IPS-11a (cell line): ENCODE data around the gene TRIM69.
"Not testable (repeated sequence)": the region's sequence is repeated elsewhere in the genome, so short reads cannot be mapped to it uniquely, and the experiment has no call there.

ENCODE experiments used
- H3K4me3 ChIP-seq: one replicate; pipeline ENCODE4 v1.5.1; 2013; ENCODE audit warnings: low read depth, low read length, control low read depth

The TRIM69 gene

GRCh38 chr15:44715142-44715796 is 21.1 kb upstream of the TRIM69 start:
- no peak overlapping the region for H3K4me3 ChIP-seq

- H3K4me3 ChIP-seq: no peak overlapping the region
These were observed 20.5 kb upstream of the TRIM69 start for GRCh38 chr15:44715797-44716334.

DNA sequence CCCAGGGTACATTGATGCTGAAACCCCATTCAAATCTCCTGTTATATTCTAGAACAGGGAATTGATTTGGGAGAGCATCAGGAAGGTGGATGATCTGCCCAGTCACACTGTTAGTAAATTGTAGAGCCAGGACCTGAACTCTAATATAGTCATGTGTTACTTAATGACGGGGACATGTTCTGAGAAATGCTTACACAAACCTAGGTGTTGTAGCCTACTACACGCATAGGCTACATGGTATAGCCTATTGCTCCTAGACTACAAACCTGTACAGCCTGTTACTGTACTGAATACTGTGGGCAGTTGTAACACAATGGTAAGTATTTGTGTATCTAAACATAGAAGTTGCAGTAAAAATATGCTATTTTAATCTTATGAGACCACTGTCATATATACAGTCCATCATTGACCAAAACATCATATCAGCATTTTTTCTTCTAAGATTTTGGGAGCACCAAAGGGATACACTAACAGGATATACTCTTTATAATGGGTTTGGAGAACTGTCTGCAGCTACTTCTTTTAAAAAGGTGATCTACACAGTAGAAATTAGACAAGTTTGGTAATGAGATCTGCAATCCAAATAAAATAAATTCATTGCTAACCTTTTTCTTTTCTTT is 19.2 kb upstream of the TRIM69 start:
- no peak overlapping the region for H3K4me3 ChIP-seq

- no peak overlapping the region for H3K4me3 ChIP-seq
These were observed 18.0 kb upstream of the TRIM69 start for GRCh38 chr15:44718180-44718926.

- H3K4me3 ChIP-seq: no peak overlapping the region
These were observed 17.4 kb upstream of the TRIM69 start for GRCh38 chr15:44718927-44719292.

- no peak overlapping the region for H3K4me3 ChIP-seq
These were observed 16.9 kb upstream of the TRIM69 start for GRCh38 chr15:44719293-44719999.

DNA sequence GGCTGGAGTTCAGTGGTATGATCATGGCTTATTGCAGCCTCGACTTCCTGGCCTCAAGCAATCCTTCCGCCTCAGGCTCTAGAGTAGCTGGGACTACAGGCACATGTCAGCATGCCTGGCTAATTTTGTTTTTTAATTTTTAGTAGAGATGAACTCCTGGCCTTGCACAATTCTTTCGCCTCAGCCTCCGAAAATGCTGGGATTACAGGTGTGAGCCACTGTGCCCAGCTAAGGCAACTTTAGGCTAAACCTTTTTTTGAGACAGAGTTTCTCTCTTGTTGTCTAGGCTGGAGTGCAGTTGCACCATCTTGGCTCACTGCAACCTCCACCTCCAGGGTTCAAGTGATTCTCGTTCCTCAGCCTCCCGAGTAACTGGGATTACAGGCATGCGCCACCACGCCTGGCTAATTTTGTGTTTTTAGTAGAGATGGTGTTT is 16.3 kb upstream of the TRIM69 start:
- H3K4me3 ChIP-seq: not testable (repeated sequence)

- H3K4me3 ChIP-seq: no peak overlapping the region
These were observed 15.7 kb upstream of the TRIM69 start for GRCh38 chr15:44720460-44721176.

DNA sequence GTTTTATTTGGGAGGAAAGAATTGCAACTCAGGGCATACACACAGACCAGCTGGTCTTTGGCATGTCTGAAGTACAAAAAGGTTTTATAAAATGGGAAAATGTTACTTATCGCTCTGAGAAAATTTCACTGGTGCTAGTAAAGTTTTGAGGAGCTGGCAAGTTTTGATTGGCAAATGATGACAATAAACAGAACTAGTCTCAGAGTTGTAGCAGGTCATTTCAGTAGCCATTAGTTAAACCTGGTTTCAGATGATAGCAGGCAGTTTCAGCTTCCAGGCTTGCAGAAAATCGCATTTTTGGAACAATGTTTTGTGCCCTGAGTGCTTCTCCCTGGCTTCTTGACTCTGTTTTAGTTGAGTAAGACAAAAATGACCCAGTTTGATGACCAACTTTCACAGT is 14.3 kb upstream of the TRIM69 start:
- H3K4me3 ChIP-seq: no peak overlapping the region

DNA sequence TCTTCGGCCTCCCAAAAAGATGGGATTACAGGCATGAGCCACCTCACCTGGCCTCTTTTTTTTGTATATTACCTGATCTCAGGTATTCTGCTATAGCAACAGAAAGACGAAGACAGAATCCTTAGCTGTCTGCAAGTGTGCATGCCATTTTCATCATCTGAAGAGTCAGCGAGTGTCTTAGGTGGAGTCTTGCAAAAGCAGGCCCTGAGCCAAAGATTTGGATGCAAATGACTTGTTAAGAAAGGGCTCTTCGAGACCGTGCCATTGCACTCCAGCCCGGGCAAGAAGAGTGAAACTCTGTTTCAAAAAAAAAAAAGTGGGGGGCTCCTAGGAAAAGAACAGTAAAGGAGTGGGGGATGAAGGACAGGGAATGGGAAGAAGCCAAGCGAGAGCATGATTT is 10.2 kb upstream of the TRIM69 start:
- no peak overlapping the region for H3K4me3 ChIP-seq

GRCh38 chr15:44726568-44727484 is 9.5 kb upstream of the TRIM69 start:
- H3K4me3 ChIP-seq: no peak overlapping the region

DNA sequence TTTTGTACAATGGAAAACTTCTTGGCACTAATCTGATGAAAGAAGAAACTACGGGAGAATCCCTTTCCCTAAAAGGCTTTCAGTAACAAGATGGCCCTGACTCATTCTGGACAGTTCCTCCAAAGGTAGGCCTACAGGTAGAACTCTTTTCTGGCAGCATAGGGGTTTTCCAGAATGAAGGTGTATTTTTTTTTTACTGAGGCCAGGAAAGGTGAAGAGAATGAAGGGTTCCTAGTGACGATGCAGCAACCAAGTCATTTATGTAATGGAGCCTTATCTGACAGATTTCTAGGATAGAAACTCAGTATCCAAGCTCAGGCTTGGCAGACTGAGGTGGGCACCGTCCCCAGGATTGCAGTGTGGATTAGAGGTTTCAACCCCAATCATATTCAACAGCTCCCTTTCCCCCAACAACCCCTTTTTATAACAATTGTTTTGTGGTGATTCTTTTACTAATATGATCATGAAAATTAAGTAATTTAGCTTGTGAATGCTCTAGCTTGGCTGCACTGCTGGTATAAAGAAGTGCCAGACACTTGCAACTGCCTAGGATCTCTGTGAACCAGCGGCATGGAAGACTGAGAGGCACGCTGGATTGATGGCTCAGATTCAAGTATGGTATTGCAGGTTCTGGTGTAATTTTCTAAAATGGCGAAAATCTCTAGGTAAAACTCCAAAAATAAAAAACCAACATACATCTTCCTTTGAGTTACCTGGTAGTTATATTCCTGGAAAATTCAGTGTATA is 8.7 kb upstream of the TRIM69 start:
- H3K4me3 ChIP-seq: no peak overlapping the region

DNA sequence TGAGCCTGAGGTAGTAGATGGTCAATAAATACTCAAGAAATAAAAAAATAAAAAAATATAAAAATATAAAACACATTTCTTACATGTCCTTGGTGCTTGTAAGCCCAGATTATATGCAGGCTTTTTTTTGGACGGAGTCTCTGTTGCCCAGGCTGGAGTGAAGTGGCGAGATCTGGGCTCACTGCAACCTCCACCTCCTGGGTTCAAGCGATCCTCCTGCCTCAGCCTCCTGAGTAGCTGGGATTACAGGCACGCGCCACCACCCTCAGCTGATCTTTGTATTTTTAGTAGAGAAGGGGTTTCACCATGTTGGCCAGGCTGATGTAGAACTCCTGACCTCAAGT is 8.1 kb upstream of the TRIM69 start:
- H3K4me3 ChIP-seq: peak overlapping the region; percentile 79

- H3K4me3 ChIP-seq: peak overlapping the region; percentile 79
These were observed 7.5 kb upstream of the TRIM69 start for GRCh38 chr15:44728576-44729407.

DNA sequence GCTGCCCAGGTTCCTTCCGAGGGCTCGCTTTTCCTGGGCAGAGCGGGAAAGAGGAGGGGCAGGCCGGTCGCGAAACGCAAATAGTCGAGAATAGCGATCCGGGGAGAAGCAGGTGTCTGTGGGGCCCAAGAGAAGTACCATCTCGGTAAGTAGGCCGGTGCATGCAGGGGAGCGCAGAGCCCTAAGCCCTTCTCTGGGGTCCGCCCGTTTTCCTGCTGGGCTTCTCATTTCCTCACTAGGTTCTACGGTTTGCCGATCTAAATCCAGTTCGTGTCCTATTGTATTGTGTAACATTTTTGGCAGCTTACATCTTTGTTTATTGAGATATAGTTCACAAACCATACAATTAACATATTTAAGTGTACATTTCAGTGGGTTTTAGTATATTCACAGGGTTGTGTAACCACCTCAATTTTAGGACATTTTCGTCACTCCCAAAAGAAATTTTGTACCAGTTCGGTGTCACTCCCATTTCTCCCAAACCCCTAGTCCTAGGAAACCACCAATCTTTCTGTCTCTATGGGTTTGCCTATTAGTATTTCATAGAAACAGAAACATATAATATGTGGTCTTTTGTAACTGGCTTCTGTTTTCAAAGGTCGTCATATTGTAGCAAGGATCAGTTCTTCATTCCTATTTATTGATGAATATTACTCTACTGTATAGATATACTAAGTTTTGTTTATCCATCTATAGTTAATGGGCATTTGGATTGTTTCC is 6.8 kb upstream of the TRIM69 start:
- peak overlapping the region; percentile 79 for H3K4me3 ChIP-seq

- no peak overlapping the region for H3K4me3 ChIP-seq
These were observed 1.4 kb upstream of the TRIM69 start for GRCh38 chr15:44734839-44735481.
